GM19467 (cell line): ENCODE measurements around the gene P2RX2.

Source experiments
- ATAC-seq: cut with Tn5 transposase; IDR thresholded peaks from one replicate; pipeline ENCODE4 v1.9.1; 2021; ENCODE audit warnings: mild to moderate bottlenecking, moderate library complexity; ENCODE audit not compliant: unreplicated experiment

P2RX2 gene

DNA sequence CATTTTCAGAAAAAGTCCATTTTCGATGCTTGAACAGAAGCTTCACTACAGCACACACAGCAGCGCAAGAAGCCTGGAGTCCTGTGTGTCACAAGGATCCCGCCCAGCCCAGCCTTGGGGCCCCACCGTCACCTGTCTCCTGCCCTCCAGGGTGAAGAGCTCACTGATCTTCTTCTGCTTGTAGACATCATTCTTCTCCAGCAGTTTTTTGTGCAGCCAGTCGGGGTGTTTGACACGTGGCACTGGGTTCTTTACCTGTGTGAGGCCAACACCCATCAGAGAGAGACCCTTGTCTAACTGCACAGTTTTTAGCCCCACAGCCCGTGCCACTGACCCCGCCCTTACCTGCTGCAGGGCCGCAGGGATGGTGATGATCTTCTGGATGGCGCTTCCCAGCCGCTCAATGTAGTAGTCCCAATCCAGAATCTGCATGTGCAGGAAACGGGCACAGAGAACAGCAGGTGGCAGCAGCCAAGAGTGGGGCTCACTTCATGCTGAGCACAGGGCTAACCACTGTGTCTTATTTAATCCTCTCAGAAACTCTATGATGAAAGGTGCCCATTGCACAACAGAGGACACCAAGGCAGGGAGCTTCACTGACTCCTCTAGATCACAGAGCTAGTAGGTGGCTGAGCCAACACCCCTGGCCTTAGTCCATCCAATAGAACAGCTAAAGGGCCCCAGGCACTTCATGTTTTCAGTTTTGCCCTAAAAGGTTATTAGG lies 38.6 kb downstream of the P2RX2 start:
- ATAC-seq, result no peak

DNA sequence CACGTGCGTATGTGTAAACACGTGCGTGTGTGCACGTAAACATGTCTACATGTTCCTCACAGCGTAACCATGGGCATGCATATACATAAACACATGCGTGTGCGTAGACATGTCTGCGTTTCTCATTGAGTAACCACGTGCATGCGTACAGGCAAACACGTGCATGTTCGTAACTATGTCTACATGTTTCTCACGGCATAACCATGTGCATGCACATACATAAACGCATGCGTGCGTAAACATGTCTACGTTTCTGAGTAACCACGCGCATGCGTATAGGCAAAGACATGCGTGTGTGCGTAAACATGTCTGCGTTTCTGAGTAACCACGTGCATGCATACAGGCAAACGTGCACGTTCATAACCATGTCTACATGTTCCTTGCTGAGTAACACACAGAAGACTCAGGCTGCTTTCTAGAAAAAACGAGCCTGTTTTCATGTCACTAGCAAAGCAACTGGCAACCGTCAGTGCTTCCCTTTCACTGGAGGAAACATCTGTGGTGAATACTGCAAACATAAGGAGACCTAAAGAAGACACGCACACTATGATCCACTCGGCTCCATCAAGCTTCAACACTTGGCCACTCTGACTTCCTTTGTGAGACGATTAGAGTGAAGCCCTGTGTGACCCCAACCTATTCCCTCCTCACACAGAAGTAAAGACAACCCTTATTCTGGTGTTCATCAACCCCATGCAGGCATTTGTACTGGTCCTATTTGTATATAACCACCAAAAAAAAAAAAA lies 39.7 kb downstream of the P2RX2 start:
- no peak for ATAC-seq

DNA sequence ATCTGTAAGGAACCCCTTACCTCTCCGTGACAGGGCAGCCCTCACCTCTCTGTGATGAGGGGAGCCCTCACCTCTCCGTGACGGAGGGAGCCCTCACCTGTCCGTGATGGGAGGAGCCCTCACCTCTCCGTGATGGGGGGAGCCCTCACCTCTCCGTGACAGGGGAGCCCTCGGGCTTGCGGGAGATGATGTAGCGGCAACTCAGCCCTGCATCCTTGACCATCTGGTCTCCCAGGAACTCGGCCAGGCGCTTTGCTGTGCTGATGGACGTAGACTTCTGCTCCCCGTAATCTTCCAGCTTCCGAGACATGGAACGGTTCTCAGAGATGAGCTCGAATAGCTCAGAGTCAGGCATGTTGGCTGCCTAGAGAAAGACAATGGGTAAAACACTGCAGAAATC lies 40.6 kb downstream of the P2RX2 start:
- no peak for ATAC-seq

DNA sequence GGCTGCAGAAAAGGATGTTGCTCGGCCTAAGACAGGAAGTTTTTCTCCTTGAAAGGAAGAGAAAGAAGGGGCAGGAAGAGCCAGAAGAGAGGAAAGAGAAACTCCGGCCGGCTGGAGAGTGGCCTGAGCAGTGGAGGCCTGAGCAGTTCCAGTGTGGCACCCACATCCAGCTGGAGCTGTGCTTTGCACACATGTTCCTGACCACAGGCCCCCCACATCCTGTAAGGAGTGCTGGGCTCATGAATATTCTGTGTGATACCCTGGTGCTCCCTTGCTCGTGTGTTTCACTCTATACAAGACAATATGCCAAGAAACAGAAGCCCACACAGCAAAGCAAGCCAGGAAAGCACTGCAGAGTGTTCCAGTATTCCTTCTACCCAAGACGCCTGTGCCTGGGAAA lies 41.5 kb downstream of the P2RX2 start:
- no peak for ATAC-seq

DNA sequence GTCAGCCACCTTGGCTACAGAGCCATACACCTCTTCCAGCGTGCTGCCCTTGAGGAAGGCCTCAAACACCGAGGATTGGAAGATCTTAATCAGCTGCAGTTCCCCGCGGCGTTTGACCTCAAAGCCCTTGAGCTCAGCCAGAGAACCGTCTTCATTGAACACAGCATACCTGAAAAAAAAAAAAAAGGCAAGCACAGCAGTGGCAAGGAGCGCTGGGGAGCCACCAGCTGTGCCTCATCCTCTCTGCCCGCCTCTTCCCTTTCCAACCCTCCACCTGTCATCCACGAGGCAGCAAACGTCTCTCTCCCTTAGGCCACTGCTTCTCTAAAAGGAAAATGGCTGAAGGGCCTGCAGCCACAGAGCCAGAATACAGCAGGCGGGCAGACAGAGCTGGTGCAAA lies 42.4 kb downstream of the P2RX2 start:
- no peak for ATAC-seq

DNA sequence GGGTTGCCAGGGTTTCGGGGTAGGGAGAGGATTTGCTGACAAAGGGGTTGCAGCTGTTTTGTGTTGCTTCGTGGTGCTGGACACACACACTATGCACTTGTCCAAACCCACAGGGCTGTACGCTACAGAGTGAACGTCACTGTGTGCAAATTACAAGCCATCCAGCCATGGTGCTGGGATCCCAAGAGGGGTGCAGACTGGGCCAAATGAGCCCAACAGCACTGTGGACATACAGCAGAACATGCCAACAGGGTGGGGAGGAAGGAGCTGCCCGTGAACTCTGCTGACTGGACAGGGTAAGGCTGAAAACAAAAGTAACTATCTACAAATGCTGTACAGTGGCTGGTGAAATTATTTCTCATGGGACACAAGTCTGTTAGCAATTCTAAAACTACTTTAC lies 43.4 kb downstream of the P2RX2 start:
- ATAC-seq, result no peak

DNA sequence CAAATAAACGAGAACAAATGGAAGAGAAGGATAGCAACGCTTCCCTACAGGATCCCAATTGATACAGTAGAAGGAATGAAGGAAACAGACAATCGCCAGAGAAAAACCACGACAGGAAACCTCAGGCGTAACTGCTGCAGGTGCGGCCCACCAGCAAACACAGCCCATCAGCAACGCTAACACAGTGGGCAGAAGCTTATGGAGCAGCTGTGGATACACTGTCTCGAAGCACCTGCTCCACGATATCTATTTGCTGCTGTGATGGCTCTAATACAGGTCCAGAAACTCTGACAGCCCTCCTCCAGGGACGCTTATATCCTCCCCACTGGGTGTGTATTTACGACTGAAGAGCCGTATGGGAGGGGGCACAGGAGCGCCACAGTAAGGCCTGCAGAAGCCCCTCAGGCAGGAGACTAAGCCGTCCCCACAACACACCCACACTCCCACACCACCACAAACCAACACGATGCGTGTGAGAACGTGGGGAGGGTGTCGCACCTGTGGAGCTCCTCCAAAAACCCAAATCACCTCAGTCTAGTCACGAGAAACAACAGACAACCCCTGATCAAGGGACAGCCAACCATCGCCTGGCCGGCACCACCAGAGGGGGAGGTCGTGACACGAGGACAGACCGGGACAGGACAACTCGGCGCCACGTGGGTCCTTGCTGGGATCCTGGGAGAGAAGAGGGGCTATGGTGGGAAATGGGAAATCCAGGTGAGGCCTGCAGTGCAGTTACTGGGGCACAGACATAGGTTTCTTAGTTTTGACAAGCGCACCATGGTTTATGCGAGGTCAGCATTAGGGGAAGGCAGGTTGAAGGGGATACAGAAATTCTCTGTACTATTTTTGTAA lies 44.6 kb downstream of the P2RX2 start:
- no peak for ATAC-seq

DNA sequence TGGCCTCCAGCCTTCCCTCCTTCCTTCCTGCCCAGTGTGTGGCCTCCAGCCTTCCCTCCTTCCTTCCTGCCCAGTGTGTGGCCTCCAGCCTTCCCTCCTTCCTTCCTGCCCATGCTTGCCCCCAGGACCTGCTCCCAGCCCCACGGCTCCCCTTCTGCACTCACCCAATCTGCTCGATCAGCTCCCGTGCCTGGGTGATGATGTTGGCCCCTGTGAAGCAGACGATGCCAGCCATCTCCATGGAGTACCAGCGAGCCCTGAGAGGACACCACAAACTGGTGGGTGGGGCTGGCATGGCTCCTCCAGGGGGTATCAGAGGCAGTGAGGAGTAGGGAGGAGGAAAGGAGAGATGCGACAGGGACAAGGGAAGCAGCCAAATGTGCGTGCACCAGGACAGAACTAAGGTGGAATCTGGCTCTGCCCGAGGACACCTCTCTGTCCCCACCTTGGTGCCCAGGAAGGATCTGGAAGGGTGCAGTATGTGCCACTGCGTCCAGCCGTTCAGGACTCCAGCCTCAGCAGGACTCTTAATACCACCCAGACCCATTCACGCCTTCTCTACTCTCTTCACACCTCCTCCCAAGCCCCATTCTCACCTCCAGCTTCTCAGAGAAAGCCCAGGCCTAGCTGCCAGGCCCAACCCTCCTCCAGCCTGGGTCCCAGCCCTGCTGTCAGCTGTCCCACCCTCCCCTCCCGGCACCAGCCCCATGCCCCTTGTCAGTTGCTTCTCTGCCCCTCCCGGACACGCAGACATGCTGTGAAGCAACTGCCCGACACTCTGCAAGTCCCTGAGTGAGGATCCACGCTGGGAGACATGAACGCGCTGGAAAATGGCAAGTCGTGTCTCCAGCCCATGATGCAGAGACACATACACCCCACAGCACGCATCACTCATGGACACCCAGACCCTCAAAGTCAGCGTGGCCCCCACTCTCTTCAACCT lies 45.9 kb downstream of the P2RX2 start:
- ATAC-seq, result no peak

DNA sequence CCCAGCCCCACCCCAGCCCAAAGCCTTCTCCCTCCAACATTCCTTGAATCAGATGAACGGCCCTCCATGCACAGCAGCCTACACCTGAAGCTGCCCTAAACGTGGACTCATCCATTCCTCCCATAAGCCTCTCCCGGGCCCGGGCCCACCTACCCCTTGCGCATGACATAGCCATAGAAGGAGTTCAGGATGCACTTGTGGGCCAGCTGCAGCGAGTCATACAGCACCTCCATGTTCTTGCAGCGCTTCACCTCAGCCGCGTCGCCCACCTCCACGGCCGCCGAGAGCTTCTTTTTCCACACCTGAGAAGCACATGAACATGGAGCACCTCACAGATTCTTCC lies 46.5 kb downstream of the P2RX2 start:
- ATAC-seq, result no peak

DNA sequence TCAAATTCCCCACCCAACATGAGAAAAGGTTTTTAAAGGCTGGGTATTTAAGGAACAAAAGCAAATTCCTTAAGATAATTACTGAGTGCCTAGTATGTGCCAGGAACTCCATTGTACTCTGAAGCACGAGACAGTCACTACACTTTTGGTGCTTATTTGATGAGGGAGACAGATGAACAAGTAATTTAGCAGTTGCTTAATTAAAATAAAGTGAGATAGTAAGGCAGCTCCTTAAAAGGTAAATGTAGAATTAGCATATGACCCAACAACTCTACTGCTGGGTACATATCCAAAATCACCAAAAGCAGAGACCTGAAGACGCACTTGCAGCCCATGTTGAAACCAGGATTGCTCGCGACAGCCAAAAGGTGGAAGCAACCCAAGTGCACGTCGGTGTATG lies 47.2 kb downstream of the P2RX2 start:
- no peak for ATAC-seq

DNA sequence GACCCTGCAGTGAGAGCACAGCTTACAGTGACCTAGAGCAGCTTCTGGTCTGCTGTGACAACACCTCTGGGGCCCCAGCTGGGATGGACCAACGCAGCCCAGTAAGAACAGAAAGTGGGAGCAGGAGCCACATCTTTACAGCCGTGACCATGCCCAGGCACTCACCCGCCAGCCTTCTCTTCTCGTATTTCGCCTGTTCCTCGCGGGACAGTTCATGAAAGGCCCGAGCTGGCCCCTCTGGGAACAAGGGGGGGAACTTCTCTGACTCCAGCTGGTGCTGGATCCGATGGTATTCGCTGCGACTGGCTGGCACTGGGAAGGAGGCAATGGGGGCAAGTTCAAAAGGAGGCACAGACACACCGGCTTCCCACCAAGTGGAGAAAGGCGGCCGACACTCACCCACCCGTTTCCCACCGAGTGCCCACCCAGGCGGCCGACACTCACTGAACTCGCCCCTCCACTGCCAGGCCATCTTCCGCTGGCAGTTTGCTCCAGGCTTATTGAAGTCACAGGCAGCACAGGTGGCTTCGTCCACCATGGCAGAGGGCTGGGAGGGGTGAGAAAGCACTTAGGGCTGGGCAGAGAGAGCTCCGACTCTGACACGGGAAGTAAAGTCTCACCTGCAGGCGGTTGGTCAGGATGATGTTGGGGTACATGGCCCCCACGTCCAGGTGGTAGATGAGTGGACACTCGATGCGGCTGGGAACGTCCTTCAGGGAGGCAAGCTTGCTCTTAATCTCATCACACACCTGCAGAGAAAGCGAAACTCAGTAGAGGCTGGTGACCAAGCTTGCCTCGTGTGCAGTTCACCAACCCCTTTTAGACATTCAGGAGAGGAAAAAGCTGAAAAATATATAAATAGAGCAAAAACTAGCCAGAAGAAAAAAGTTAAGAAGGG lies 49.9 kb downstream of the P2RX2 start:
- ATAC-seq, result no peak

DNA sequence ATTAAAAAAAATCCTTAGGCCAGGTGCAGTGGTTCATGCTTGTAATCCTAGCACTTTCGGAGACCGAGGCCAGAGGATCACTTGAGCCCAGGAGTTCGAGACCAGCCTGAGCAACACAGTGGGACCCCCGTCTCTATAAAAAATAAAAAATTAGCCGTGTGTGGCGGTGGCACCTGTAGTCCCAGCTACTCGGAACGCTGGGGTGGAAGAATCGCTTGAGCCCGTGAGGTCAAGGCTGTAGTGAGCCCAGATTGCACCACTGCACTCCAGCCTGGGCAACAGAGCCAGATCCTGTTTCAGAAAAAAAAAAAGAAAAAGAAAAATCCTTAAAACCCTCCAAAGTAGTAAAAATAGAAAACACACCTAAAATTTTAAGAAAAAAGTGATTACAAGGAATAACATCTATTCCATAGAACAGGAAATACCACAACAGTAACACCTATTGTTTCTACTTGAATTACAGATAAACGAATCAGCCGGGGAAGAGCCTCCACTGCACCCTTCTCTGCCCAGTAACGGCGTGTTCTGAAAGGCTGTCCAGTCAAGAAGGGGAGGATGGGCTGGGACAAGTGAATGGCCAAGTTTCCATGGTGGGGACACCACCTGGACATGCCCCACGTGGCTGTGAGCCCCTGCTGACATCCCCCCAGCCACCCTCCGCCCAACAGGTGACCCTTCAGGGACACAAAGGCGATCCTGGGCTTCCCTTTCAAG lies 50.7 kb downstream of the P2RX2 start:
- ATAC-seq, result no peak
